Activated T-helper 17 cell treated with anti-CD3 and anti-CD28 coated beads, Interleukin-2, amount 50 U/mL, for 72 hours (primary cell): ENCODE measurements around the gene KRTAP13-3. TPM values are rescaled to one million over a fixed set of nuclear protein-coding genes. Genes with fewer than 3 reads are reported as not detected.

Experiments
- ATAC-seq: fragments of 150-1000 bp; cut with Tn5 transposase; replicated peaks from 2 replicates; pipeline ENCODE4 v1.10.0; 2021; ENCODE audit warnings: mild to moderate bottlenecking, moderate library complexity
- H3K27ac Mint-ChIP-seq: one replicate; pipeline ENCODE4 v1.8.0; 2022; ENCODE audit warnings: mixed read lengths
- H3K27me3 Mint-ChIP-seq: one replicate; pipeline ENCODE4 v1.8.0; 2022; ENCODE audit warnings: mixed read lengths
- H3K36me3 Mint-ChIP-seq: one replicate; pipeline ENCODE4 v1.8.0; 2022; ENCODE audit warnings: low read depth, mild to moderate bottlenecking, mixed read lengths
- H3K4me1 Mint-ChIP-seq: one replicate; pipeline ENCODE4 v1.8.0; 2022; ENCODE audit warnings: mixed read lengths
- H3K4me3 Mint-ChIP-seq: one replicate; pipeline ENCODE4 v1.8.0; 2022; ENCODE audit warnings: mild to moderate bottlenecking, mixed read lengths
- H3K9me3 Mint-ChIP-seq: one replicate; pipeline ENCODE4 v1.8.0; 2022; ENCODE audit warnings: mixed read lengths
- total RNA-seq, 2 donors: library from RNA; stranded (reverse); gene quantifications; one replicate each; pipeline ENCODE4 v1.2.3, GENCODE V29; 2022

KRTAP13-3 gene, protein sequence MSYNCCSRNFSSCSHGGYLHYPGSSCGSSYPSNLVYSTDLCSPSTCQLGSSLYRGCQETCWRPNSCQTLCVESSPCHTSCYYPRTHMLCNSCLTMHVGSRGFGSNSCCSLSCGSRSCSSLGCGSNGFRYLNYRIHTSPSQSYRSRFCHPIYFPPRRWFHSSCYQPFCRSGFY
- not detected for total RNA-seq

DNA sequence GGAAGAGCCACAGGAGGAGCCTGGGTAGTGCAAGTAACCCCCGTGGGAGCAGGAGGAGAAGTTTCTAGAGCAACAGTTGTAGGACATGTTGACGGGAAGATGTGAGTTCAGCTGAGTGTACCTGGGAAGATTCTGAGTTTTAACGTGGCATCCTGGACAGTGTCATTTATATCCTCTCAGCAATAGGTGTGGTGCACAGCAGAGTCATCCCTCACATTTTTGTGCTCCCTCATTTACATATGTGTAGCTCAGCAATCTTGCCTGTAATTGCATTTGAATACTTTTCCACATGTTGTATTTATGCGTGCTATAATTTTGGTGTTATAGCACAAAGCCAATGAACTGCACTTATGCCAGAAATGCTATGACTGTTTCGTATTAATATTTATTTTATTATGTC is at the start of gene KRTAP13-3:
TSS of gene KRTAP13-3 (minus strand) at position 101 of the 400 bp plus-strand sequence. CDS start at position 87, 14 bp downstream.
- Mint-ChIP-seq H3K9me3 (no peaks in the 10 kb centered on the region), H3K4me1 (no peaks in the 10 kb centered on the region), H3K27me3 (peaks cover 3% of the 10 kb centered on the region), H3K36me3 (no peaks in the 10 kb centered on the region), H3K27ac (no peak within 1 kb of the TSS), H3K4me3 (no peak within 1 kb of the TSS)
- ATAC-seq, result no peak

DNA sequence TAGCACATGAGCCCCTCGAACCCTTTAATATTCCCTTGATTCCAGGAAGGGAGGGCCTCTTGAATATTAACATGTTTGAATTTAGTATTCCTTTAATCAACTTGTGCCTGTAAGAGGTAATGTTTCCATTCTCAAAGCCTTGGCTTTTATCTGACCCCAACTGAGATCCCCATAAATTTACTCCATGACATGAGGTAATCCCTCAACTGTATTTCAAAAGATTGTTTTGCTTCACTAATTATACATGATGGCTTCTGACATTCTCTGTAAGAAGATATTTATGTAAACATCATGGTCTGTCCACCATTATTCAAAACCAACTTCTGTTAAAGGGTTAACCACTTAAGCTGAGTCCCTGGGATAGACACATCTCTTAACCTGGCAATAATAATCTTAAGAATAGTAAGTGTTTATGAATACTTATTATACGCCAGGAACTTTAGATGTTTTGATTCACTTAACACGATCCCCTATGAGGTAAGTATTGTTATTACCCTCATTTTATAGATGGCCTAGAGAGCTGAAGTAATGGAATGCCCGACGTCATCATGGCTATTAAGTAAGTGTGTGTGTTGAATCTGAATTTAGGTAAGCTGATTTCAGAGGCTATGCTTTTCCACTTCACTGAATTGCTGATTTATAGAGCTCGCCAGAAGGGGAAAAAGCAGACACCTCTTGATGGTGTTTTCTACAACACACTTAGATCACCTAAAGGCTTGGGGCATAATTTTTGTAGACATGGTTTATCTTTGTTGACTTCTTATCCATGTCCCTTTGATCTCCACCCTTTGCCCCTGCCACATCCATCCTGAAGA is 43.4 kb upstream of the KRTAP13-3 start:
- Mint-ChIP-seq H3K9me3 (peaks cover 3% of the 10 kb centered on the region), H3K4me1 (no peaks in the 10 kb centered on the region), H3K4me3 (no peak overlapping the region), H3K27me3 (peaks cover 8% of the 10 kb centered on the region), H3K27ac (no peak overlapping the region), H3K36me3 (no peaks in the 10 kb centered on the region)
- ATAC-seq, result no peak

DNA sequence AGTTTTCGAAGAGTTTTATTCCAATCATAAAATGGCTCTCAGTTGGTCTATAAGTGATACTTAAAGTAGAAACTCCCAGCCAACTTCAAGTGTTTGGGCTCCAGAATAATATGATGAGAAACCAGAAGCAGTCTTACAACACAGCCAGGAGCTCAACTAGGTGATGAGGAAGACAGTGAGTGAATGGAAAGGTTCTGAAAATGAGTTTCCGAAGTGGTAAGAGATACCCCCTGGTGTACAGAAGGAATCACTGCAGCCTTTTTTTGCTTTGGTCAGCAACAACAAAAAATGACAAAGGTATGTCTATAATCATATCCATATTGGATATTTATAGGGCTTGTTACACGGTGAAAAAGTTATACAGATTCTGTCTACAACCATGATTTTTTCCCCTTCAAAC is 38.0 kb upstream of the KRTAP13-3 start:
- Mint-ChIP-seq H3K27ac (no peak overlapping the region), H3K4me1 (no peaks in the 10 kb centered on the region), H3K4me3 (no peak overlapping the region), H3K36me3 (no peaks in the 10 kb centered on the region), H3K9me3 (peaks cover 3% of the 10 kb centered on the region), H3K27me3 (peaks cover 5% of the 10 kb centered on the region)
- no peak for ATAC-seq

DNA sequence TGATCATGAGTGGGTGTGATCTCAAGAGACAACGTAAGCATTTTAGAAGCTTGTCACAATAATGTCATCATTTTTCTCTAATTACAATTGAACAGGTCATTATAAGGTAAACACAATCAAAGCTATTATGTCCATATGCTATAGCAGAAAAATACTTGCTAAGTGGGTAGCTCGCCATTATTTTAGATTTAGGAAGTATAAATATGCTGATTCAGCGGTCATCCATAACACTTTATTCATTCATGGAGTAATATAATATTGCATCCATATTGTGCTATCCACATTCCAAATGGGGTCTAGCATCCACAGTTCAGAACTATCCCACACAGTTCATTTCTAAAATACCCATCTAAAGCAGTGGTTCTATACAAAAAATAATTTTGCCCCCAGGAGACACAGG is 22.8 kb upstream of the KRTAP13-3 start:
- Mint-ChIP-seq H3K4me1 (no peaks in the 10 kb centered on the region), H3K36me3 (no peaks in the 10 kb centered on the region), H3K9me3 (no peaks in the 10 kb centered on the region), H3K27ac (no peak overlapping the region), H3K27me3 (peaks cover 5% of the 10 kb centered on the region), H3K4me3 (no peak overlapping the region)
- ATAC-seq, result no peak

DNA sequence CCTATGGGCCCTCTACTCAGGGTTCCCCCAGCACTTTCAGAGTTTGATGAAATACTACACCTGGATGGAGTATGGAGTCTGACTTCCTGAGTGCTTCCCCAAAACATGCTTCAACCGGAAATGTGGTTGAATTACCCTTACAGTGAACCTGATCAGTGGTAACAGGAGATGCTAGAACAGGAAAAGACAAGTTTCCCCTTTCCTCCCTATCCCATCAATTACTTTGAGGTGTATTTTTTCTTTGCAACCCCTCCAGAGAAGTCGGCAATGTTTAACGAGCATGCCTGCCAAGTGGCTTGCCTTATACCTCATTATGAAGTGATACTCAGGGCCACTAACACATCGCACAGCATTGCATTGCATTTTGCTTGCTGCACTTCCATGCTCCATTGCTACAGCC is 21.3 kb upstream of the KRTAP13-3 start:
- Mint-ChIP-seq H3K4me3 (no peak overlapping the region), H3K4me1 (no peaks in the 10 kb centered on the region), H3K27ac (no peak overlapping the region), H3K9me3 (no peaks in the 10 kb centered on the region), H3K36me3 (no peaks in the 10 kb centered on the region), H3K27me3 (peaks cover 5% of the 10 kb centered on the region)
- no peak for ATAC-seq

DNA sequence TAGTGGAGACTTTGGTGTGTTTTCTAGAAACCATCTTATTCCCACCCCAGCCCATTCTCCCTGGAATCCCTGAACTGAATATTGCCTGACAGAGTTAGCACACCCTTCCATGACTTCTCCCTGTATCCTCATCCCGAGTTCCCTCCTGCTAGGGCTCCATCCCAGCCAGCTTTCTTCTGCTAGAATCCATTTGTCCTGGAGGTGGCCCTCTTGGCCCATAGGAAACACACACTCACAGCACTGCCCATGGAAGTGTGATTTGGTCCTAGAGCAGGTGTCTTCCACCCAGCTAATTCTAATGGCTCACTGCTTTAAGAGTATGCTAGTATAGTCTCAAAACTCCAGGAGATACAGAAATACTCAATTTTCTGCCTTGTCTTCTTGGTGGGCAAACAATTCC is 18.5 kb upstream of the KRTAP13-3 start:
- Mint-ChIP-seq H3K9me3 (peaks cover 5% of the 10 kb centered on the region), H3K36me3 (no peaks in the 10 kb centered on the region), H3K4me3 (no peak overlapping the region), H3K4me1 (no peaks in the 10 kb centered on the region), H3K27ac (no peak overlapping the region), H3K27me3 (peaks cover 5% of the 10 kb centered on the region)
- no peak for ATAC-seq

DNA sequence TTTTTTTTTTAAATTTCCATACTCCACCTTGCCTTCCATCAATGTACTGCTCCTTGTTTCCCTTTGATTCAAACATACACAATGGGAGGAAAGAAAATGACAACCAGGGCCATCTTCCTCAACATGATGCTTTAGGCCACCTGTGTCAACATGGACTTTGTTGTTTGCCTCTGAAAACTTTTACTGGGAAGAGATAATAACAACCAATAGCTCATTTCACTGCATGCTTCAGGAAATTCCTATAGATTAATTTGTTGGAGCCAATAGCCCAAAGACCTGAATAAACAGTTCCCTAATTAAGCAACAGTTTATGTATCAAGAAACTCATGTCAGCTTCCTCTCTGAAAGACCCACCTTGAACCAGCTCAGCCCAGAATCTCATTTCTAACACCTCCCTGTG is 17.5 kb upstream of the KRTAP13-3 start:
- no peak overlapping the region for H3K4me3 Mint-ChIP-seq
- H3K9me3 Mint-ChIP-seq, result peaks cover 5% of the 10 kb centered on the region
- no peaks in the 10 kb centered on the region for H3K4me1 Mint-ChIP-seq
- no peaks in the 10 kb centered on the region for H3K36me3 Mint-ChIP-seq
- no peak for ATAC-seq
- no peak overlapping the region for H3K27ac Mint-ChIP-seq
- H3K27me3 Mint-ChIP-seq, result peaks cover 5% of the 10 kb centered on the region

DNA sequence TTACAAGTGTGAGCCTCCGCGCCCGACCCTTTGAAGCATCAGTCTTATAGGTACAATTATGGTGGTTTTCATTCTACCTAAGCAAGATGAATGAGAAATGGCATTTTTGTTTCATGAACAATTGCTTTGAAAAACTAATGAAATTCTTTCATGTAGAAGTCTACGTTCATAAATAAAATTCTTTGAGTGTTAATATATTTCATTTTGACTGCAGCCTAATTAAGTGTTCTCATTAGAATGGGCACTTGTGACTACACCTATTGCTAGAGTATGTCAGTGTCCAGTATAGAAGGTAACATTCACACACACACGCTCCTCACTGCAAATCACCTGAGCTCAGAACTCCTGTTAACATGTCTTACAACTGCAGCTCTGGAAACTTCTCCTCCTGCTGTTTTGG is 14.2 kb upstream of the KRTAP13-3 start, which contains the start of gene KRTAP15-1:
TSS of gene KRTAP15-1 (plus strand) at position 301 of the 400 bp plus-strand sequence. CDS start at position 354, 53 bp downstream.
- Mint-ChIP-seq H3K27ac (no peak within 1 kb of the TSS), H3K36me3 (no peaks in the 10 kb centered on the region), H3K9me3 (peaks cover 5% of the 10 kb centered on the region)

DNA sequence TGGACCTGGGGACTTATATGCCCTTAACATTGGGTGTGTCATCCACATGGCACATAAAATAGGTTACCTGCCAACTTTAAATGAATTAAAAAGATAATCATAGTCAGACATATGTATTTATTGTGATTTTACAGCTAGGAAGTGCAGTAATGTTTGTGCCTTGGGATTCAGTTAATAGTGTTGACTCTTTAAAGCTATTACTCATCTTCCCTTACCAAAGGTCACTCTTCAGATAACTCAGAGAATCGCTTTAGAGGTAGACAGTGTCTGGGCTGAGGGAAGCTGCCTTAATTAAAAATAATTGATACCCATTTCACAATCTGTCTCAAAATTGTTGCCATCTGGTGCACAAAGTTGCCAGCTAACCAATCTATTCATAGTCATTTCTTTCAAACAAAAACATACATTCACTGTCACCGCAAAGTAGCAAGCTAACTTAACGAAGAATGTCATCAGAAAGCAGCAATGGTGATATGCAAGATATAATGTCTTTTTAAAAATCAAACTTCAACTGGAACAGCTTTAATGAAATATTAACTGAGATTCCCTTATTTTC is 11.4 kb upstream of the KRTAP13-3 start:
- Mint-ChIP-seq H3K4me1 (no peaks in the 10 kb centered on the region), H3K27me3 (peaks cover 15% of the 10 kb centered on the region), H3K4me3 (no peak overlapping the region), H3K9me3 (peaks cover 5% of the 10 kb centered on the region), H3K27ac (no peak overlapping the region), H3K36me3 (no peaks in the 10 kb centered on the region)
- ATAC-seq, result no peak

More for the DNA sequence above, 14.2 kb upstream of the KRTAP13-3 start, which contains the start of gene KRTAP15-1:
- Mint-ChIP-seq H3K4me1 (no peaks in the 10 kb centered on the region), H3K4me3 (no peak within 1 kb of the TSS), H3K27me3 (peaks cover 12% of the 10 kb centered on the region)
- no peak for ATAC-seq

DNA sequence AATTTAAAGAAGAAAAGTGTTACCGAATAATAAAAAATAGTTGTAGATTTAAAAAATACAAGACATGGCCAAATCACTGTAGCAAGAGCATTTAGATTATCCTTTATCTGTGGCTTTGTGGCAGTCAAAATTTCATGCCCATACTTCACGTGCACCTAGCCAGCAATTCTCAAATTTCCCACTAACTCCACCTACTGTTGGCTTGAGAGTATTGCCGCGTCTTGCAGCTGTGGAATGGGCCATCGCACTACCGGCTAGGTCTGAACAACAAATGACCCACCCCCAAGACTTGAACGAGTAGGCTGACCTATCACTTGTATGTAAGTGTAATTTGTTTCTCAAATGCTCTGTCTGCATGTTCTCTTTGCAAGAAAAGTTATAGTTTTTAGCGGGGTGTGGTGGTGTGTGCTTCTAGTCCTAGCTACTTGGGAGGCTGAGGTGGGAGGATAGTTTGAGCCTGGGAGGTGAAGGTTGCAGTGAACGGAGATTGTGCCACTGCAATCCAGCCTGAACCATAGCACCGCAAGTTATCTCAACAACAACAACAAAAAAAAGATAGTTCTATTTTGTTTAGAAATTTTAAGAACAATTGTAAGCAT is 8.4 kb upstream of the KRTAP13-3 start:
- H3K4me1 Mint-ChIP-seq, result no peaks in the 10 kb centered on the region

DNA sequence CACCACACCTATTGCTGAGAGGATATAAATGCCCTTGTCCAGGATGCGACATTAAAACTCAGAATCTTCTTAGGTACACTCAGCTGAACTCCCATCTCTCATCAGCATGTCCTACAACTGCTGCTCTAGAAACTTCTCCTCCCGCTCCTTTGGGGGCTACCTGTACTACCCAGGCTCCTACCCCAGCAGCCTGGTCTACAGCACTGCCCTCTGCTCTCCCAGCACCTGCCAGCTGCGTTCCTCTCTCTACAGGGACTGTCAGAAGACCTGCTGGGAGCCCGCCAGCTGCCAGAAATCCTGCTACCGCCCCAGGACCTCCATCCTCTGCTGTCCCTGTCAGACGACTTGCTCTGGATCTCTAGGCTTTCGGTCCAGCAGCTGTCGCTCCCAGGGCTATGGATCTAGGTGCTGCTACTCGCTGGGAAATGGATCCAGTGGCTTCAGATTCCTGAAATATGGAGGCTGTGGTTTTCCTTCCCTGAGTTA is 4.5 kb upstream of the KRTAP13-3 start, which contains the start of gene KRTAP13-4:
TSS of gene KRTAP13-4 (plus strand) at position 51 of the 486 bp plus-strand sequence. CDS start at position 107, 56 bp downstream.
- Mint-ChIP-seq H3K27me3 (peaks cover 13% of the 10 kb centered on the region), H3K4me1 (no peaks in the 10 kb centered on the region), H3K9me3 (no peaks in the 10 kb centered on the region), H3K4me3 (no peak within 1 kb of the TSS), H3K36me3 (no peaks in the 10 kb centered on the region), H3K27ac (no peak within 1 kb of the TSS)
- no peak for ATAC-seq

More for the DNA sequence above, 8.4 kb upstream of the KRTAP13-3 start:
- no peak overlapping the region for H3K27ac Mint-ChIP-seq
- peaks cover 17% of the 10 kb centered on the region for H3K27me3 Mint-ChIP-seq
- H3K36me3 Mint-ChIP-seq, result no peaks in the 10 kb centered on the region
- peak; percentile 47 for ATAC-seq
- H3K9me3 Mint-ChIP-seq, result no peaks in the 10 kb centered on the region
- no peak overlapping the region for H3K4me3 Mint-ChIP-seq

DNA sequence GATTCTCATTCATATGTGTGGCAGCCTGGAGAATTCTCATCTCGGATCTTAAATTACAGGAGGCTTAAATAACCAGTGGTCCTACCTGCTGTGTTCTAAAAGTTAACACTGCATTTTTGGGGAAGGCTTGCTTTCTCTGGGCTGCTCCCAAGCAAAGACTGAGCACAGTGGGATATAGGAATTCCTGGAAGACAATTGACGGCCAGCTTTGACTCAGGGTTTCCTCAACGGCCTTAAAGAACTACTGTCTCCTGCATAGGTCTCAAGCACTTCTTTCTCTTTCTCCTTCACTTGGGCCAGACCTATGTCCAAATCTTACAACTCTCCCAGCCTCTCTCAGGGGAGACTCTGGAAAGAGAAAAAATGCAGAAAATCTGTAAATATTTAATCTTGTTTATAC is 1.0 kb upstream of the KRTAP13-3 start:
- Mint-ChIP-seq H3K27ac (no peak overlapping the region), H3K9me3 (no peaks in the 10 kb centered on the region), H3K4me3 (no peak overlapping the region), H3K4me1 (no peaks in the 10 kb centered on the region), H3K36me3 (no peaks in the 10 kb centered on the region), H3K27me3 (peaks cover 7% of the 10 kb centered on the region)
- no peak for ATAC-seq

DNA sequence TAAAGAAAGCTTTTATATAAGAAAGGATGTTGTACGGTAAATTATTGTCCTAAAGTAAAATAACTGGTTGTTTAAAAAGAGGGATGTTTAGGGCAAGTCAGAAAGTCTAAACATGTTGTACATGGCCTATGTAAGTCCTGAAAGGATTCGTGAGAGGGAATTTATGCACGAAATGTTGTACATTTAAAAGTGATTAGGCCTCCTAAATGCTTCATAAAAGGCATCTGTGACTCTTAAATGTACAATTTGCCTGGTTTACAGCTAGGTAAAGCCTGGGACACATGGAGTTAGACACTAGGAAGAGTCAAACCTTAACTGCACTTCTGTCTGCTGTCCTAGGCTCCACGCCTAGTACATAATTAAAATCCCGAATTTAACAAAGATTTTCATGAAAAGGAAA is 9.7 kb downstream of the KRTAP13-3 start:
- Mint-ChIP-seq H3K36me3 (no peaks in the 10 kb centered on the region), H3K4me1 (no peaks in the 10 kb centered on the region), H3K4me3 (no peak overlapping the region), H3K27me3 (no peaks in the 10 kb centered on the region), H3K9me3 (no peaks in the 10 kb centered on the region), H3K27ac (no peak overlapping the region)
- ATAC-seq, result no peak

DNA sequence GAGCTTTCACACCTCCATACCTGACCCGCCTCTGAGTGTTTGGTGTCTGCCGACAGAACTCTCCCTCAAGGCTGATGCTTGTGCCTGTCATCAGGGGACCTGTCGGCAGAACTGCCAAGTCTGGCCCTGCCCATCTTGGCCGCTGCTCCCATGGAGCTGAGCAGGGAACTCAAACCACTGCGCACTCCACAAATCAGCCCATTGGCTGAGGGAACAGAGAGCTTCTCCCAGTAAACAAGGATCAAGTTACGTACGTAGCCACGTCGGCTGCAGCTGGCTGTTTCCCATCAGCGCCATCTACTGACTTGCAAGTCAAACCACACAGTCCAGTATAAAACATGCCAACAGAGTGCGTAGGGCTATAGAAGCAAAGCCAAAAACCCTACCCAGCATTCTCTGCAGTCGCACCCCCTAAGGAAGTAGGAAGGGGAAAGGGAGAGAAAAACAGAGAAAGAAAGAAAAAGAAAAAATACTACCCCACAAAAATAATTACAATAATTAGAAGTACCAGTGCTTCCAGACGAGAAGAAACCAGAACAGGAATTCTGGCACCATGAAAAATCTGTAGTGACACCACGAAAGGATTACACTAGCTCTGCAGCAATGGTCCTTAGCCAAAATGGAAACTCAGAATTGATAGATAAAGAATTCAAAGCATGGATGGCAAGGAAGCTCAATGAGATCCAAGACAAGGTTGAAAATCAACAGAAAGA is 16.8 kb downstream of the KRTAP13-3 start:
- Mint-ChIP-seq H3K4me3 (no peak overlapping the region), H3K4me1 (no peaks in the 10 kb centered on the region), H3K27ac (no peak overlapping the region), H3K9me3 (peaks cover 9% of the 10 kb centered on the region), H3K36me3 (no peaks in the 10 kb centered on the region), H3K27me3 (peaks cover 9% of the 10 kb centered on the region)
- ATAC-seq, result peak; percentile 35
